SW480 (cell line): ENCODE results near the gene CEPT1.
"Not testable (repeated sequence)": the region's sequence is repeated elsewhere in the genome, so short reads cannot be mapped to it uniquely, and the experiment has no call there.

Source experiments
- DNase-seq: peaks from one replicate; pipeline ENCODE4 v3.0.0-alpha.2; 2016; ENCODE audit warnings: low spot score

Gene CEPT1

GRCh38 chr1:111139956-111140679 is at the start of gene CEPT1, which contains the start of gene DRAM2:
CEPT1 (plus strand) TSS chr1:111140223; CDS start chr1:111147715, 7,492 bp downstream.
DRAM2 (minus strand) TSS chr1:111140093; CDS start chr1:111131554, 8,539 bp downstream.
- DNase-seq, result peak; percentile 93

- not testable (repeated sequence) for DNase-seq
Observed at GRCh38 chr1:111095421-111095820, 44.6 kb upstream of the CEPT1 start.

- DNase-seq, result no peak
Observed at GRCh38 chr1:111097356-111098099, 42.5 kb upstream of the CEPT1 start.

- DNase-seq, result no peak
Observed at GRCh38 chr1:111099289-111099688, 40.7 kb upstream of the CEPT1 start.

GRCh38 chr1:111101854-111102642 is 38.0 kb upstream of the CEPT1 start:
- DNase-seq, result no peak

- no peak for DNase-seq
Observed at GRCh38 chr1:111104981-111105380, 35.0 kb upstream of the CEPT1 start.

- DNase-seq, result no peak
Observed at GRCh38 chr1:111110197-111110899, 29.7 kb upstream of the CEPT1 start.

- DNase-seq, result no peak
Observed at GRCh38 chr1:111116496-111116895, 23.5 kb upstream of the CEPT1 start.

GRCh38 chr1:111126354-111126753 is 13.7 kb upstream of the CEPT1 start:
- DNase-seq, result no peak

GRCh38 chr1:111127923-111128643 is 11.9 kb upstream of the CEPT1 start:
- no peak for DNase-seq

- no peak for DNase-seq
Observed at GRCh38 chr1:111129376-111129775, 10.6 kb upstream of the CEPT1 start.

- DNase-seq, result no peak
Observed at GRCh38 chr1:111131693-111132092, 8.3 kb upstream of the CEPT1 start.

- no peak for DNase-seq
Observed at GRCh38 chr1:111133866-111134265, 6.2 kb upstream of the CEPT1 start.

- peak; percentile 51 for DNase-seq
Observed at GRCh38 chr1:111139324-111139955, 583 bp upstream of the CEPT1 start.

- peak; percentile 74 for DNase-seq
Observed at GRCh38 chr1:111140680-111140967, 601 bp downstream of the CEPT1 start.

GRCh38 chr1:111141245-111142220 is 1.5 kb downstream of the CEPT1 start:
- DNase-seq, result no peak

- DNase-seq, result no peak
Observed at GRCh38 chr1:111142356-111142975, 2.4 kb downstream of the CEPT1 start.

- no peak for DNase-seq
Observed at GRCh38 chr1:111145542-111145941, 5.5 kb downstream of the CEPT1 start.
